Kidney glomerular epithelial cell (primary cell): Measurements from ENCODE around the gene UGCG.
"Not testable (repeated sequence)": the region's sequence is repeated elsewhere in the genome, so short reads cannot be mapped to it uniquely, and the experiment has no call there.

Experiments used
- DNase-seq: peaks from one replicate; lab custom pipeline; 2025; lab: John Stamatoyannopoulos, UW

UGCG gene

GRCh38 chr9:111920531-111920930, 23.9 kb downstream of the UGCG start:
- no peak for DNase-seq

GRCh38 chr9:111922324-111923013, 25.9 kb downstream of the UGCG start:
- DNase-seq: no peak

GRCh38 chr9:111924281-111924680, 27.7 kb downstream of the UGCG start:
- no peak for DNase-seq

- DNase-seq: no peak
Observed at GRCh38 chr9:111925017-111925770, 28.6 kb downstream of the UGCG start.

- DNase-seq: no peak
Observed at GRCh38 chr9:111925784-111926183, 29.2 kb downstream of the UGCG start.

GRCh38 chr9:111926421-111926875, 29.8 kb downstream of the UGCG start:
- DNase-seq: no peak

- DNase-seq: no peak
Observed at GRCh38 chr9:111928359-111928720, 31.7 kb downstream of the UGCG start.

- DNase-seq: no peak
Observed at GRCh38 chr9:111934747-111935146, 38.1 kb downstream of the UGCG start.

- DNase-seq: no peak
Observed at GRCh38 chr9:111936391-111936790, 39.8 kb downstream of the UGCG start.

GRCh38 chr9:111937301-111937700, 40.7 kb downstream of the UGCG start:
- DNase-seq: no peak

- DNase-seq: no peak
Observed at GRCh38 chr9:111937781-111938426, 41.3 kb downstream of the UGCG start.

GRCh38 chr9:111938427-111938800, 41.8 kb downstream of the UGCG start:
- no peak for DNase-seq

GRCh38 chr9:111939322-111939721, 42.7 kb downstream of the UGCG start:
- DNase-seq: no peak

GRCh38 chr9:111940697-111941096, 44.1 kb downstream of the UGCG start:
- no peak for DNase-seq

GRCh38 chr9:111943200-111943599, 46.6 kb downstream of the UGCG start:
- DNase-seq: no peak

GRCh38 chr9:111943746-111944145, 47.1 kb downstream of the UGCG start:
- no peak for DNase-seq

- DNase-seq: no peak
Observed at GRCh38 chr9:111944241-111944866, 47.7 kb downstream of the UGCG start.

GRCh38 chr9:111945216-111945615, 48.6 kb downstream of the UGCG start:
- DNase-seq: no peak

- not testable (repeated sequence) for DNase-seq
Observed at GRCh38 chr9:111948109-111948508, 51.5 kb downstream of the UGCG start.

- DNase-seq: no peak
Observed at GRCh38 chr9:111948951-111949350, 52.3 kb downstream of the UGCG start.

- no peak for DNase-seq
Observed at GRCh38 chr9:111949919-111950318, 53.3 kb downstream of the UGCG start.

- peak; percentile 88 for DNase-seq
Observed at GRCh38 chr9:111952559-111952958, 55.9 kb downstream of the UGCG start.

GRCh38 chr9:111953444-111953843, 56.8 kb downstream of the UGCG start:
- no peak for DNase-seq
